Umbilical cord (tissue), 2 donors: ENCODE measurements around the gene APOA4. TPM values are rescaled to one million over a fixed set of nuclear protein-coding genes. Genes with fewer than 3 reads are reported as not detected.
"Not testable (repeated sequence)": the region's sequence is repeated elsewhere in the genome, so short reads cannot be mapped to it uniquely, and the experiment has no call there.

Experiments
- DNase-seq: peaks from one replicate; pipeline ENCODE4 v3.0.0-alpha.2; 2015; ENCODE audit warnings: low spot score
- total RNA-seq: library from RNA; depleted of rRNA; stranded (reverse); fragments of >200 nt; gene quantifications from one replicate; pipeline ENCODE4 v1.2.3, GENCODE V29; 2014; ENCODE audit warnings: low replicate concordance; ENCODE audit not compliant: insufficient read depth

APOA4 gene
- total RNA-seq, 1 donor from 2014 or later = 3.4 TPM

DNA sequence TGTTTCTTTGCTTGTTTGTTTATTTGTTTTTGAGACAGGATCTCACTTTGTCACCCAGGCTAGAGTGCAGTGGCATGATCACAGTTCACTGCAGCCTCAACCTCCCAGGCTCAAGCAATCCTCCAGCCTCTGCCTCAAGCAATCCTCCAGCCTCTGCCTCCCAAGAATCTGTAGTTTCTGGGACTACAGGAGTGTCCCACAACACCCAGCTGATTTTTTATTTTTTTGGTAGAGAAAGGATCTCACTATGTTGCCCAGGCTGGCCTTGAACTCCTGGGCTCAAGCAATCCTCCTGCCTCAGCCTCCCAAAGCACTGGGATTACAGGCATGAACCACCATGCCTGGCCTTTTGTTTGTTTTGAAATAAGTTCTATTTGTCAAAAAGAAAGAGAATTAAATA lies 21.4 kb downstream of the APOA4 start:
- not testable (repeated sequence) for DNase-seq

DNA sequence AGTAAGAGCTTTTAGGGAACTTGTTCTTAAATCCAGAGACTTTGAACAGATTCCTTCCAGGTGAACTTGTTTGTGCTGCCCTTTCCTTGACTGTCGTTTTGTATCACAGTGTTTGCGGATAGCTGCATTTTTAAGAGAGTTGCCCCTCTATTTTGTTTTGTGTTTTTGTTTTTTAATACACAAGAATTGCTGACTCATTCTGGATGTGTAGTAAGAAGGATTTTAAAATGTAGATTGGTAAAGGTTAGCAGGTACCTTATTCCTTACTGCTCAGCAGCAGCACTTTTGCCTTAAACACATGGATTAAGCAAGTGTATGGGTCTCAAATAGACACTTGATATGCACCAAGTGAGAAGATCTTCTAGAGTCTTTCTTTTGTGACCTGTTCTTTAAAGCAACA lies 22.5 kb downstream of the APOA4 start:
- DNase-seq = no peak

DNA sequence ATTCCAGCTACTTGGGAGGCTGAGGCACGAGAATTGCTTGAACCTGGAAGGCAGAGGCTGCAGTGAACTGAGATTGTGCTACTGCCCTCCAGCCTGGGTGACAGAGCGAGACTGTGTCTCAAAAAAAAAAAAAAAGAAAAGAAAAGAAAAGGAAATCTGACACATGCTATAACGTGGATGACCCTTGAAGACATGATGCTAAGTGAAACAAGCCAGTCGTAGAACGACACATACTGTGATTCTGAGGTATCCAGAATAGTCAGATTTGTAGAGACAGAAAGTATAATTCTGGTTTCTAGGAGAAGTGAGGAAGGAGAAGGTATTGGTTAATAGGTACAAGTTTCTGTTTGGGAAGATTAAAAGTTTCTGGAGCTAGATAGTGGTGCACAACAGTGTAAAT lies 24.7 kb downstream of the APOA4 start:
- DNase-seq = no peak

DNA sequence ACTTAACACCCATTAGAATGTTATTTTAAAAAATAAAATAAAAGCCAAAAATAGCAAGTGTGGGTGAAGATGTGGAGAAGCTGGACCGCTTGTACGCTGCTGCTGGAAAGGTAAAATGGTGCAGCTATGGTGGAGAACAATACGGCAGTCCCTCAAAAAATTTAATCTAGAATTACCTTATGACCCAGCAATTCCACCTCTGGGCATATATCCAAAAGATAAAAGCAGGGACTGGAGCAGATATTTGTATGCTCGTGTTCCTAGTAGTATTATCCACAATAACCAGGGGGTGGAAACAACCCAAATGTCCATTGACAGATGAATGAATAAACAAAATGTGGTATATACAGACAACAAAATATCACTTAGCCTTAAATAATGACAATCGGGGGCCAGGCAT lies 25.3 kb downstream of the APOA4 start:
- DNase-seq = no peak

DNA sequence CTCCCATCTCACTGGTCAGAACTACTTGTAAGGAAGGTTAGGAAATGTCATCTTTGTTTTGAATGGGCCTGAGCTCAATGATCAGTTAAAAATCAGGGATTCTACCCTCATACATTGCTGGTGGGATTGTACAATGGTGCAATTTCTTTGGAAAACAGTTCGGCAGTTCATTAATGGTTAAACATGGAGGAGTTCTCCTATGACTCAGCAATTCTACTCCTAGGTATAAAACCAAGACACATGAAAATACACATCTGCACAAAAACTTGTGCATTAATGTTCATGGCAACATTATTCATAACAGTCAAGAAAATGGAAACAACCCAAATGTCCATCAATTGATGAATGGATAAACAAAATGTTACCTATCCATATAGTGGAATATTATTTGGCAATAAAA lies 26.6 kb downstream of the APOA4 start:
- DNase-seq = no peak

DNA sequence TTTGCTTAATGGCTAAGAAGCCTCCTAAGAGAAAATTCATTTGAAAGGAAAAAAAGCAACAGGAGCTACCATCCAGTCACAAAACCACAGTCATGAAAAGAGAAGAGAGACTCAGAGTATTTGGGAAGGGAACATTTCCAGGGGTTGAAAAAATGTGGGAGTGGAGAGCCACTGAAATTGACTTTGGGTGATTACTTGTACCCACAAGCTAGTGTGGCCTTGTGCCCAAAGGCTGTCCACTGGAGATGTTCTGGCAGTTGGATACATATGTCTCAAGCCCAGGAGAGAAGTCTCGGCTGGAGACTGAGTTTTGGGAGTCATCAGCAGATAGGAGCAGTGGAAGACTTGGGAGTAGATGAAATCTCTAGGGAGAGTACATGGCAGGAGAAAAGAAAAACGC lies 28.3 kb downstream of the APOA4 start:
- no peak for DNase-seq

DNA sequence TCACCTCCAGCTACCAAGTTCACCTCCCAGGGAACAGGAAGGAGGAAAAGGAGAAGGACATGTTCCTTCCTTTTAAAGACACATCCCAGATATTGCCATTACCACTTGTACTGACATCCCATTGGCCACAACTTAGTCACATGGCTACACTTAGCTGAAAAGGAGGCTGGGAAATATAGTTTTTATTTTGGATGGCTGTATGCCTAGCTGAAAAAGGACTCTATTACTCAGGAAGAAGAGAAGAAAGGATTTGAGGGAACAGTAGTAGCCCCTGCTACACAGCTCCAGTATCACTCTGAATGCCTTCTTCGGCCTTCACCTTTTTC lies 29.4 kb downstream of the APOA4 start:
- no peak for DNase-seq

DNA sequence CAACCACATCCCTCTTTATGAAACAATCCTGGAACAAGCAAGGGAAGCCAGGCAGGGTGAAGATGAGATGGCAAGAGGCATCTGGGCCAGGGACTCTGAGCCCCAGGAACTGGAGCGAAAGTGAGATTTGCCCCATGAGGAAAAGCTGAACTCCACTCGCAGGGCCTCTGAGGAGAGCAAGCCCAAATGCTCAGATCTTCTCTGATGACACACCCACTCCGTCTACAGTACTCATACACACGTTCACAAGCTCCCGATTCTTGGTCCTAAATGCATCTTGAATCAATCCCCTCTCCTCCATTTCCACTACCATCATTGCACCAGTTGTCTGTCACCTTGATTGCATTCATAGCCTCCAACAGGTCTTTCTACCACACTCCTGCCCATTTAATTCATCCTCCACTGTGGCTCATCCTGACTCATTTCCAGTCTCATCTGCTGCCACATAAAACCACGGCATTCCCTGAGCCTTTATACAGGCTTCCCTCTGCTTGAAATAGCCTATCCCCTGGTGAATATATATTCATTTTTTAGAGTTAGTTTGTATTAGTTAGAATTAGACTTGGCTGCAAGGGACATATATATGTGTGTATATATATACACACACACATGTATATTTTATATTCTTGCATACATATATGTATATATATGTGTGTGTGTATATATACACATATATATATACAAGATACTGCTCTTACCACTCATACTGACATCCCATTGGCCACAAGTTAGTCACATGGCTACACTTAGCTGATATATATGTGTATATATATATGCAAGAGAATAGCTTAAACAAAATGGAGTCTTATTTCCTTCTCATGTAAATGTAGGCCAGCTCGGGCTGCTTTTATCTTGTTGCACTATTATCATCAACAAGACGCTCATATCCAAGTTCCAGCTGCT lies 30.0 kb downstream of the APOA4 start:
- DNase-seq = no peak

DNA sequence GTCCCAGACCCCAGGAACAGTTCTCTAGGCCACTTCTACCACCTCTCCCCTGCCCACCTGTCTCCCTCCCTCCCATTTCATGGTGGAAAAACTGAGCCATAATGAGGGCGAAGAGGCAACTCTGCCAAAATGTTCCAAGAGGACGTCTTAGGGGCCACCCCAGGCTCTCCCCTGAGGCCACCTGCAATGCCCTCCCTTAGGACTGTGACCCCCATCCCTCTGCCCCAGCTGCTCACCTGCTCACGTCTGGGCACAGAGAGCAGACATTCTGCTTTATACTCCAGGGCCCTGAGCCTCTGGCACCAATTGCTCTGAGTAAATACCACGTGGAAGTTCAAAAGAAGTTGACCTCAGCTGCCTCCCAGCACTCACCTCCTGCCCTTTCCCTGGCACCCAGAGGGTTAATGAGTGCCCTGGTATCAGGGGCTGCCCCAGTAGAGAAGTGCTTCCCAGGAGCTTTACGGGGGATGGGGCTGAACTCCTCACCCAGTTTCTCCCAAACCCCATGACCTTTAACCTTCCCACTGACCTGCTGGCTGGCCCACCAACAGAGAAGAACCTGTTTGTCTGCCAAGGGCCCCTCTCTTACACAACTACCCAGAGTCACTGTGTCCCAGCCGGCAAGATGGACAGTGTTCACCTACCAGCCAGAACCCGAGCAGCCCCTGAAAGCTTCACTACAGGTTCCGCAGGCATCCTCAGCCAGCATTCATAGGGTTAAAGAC lies 30.8 kb downstream of the APOA4 start:
- no peak for DNase-seq

DNA sequence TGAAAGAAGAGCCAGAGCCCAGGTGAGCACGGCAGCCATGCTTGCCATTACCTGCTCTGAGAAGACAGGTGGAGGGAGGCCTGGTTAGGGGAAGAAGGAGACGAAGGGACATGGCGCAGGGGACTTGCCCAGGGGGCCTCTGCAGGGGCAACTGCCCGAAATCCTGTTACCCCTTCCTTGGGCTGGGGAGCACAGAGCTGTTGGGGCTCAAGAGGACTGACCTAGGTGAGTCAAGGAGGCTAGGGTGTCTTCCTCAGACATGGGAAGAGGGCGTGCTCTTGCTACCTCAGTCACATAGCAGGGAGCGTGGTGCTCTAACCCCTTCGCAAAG lies 31.3 kb downstream of the APOA4 start, which contains the start of gene APOA5:
APOA5 (minus strand) TSS at position 67 of the 331 bp plus-strand sequence; CDS start at position 48, 19 bp downstream.
- DNase-seq = no peak

DNA sequence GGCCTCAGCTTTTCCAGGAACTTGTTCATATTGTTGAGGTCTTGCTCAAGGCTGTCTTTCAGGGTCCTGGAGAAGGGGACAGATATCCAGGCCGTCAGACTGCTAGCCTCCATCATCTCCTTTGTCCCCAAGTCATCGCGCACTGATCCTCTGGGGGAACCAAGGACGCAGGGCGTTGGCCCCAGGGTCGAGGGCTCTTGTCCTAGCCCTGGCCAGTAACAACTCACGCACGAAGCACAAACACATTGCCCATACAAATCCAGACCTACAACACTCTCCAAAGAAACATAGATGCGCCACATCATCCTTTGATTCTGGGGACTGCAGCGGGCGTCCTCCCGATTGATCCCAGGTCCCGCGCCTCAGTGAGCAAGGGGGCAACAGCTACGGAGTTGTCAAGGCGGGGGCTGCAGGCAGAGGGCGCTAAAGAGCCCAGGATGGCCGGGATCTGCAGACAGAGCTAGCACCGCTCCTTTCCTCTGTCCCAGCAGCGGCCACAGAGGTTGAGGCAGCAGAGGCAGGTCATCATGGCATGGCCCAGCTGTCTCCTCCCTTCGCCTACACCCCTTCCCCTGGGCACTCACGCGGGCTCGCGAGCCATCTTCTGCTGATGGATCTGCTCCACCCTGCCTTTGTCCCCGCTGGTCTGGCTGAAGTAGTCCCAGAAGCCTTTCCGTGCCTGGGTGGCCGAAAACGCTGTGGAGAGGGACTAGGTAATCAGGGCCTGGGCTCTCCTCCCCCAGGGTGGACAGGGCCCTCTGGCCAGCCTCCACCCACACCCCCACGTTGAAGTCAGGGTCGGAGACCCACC lies 31.9 kb downstream of the APOA4 start:
- peak; percentile 51 for DNase-seq

DNA sequence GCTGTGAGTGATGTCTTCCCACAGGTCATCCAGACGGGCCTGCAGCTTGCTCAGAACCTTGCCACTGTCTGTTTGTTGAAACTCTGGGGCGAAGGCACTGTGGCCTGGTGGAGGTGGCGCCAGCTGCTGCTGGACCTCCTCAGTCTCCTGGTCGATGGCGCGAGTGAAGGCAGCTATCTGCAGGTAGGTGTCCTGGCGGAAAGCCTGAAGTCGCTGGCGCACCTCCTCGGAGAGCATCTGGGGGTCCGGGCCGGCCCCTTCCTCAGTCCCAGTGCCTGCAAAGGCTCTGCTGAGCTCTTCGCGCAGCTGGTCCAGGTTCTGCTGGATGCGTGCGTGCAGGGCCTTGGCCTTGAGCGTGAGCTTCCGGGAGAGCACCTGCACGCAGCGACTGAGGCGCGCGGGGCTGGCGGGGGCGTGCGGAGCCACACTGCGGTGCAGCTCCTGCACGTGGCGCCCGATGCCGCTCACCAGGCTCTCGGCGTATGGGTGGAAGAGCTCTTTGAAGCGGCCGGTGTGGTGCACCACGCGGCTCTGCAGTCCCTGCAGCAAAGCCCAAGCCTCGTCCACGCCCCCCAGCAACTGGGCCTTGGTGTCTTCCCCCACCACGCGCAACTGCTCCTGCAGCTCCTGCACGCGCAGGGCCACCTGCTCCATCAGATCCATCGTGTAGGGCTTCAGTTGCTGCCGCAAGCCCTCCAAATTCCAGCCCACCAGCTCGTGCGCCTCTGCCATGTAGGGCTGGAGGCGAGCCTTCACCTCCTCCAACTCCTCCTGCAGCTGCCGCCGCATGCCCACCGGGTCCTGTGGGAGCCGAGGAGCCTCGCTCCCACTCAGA lies 32.7 kb downstream of the APOA4 start:
- no peak for DNase-seq

DNA sequence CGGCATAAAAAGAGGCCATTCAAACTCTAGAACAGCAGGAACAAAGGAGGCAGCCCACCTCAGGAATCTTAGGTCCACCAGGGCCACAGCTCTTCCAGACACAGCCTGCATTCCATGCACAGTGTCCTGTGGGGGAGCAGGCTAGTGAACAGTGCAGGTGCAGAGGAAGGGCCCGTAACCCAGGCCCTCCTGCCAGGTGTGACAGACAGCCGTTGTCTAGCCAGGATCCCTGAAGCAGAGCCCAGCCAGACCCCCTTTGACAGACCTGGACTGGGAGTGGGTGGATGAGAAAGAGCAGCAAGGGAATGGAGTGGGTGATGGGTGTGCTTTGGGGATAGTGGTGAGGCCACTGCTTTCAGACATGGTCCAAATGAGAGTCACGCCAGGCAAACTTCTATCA lies 34.1 kb downstream of the APOA4 start:
- no peak for DNase-seq

DNA sequence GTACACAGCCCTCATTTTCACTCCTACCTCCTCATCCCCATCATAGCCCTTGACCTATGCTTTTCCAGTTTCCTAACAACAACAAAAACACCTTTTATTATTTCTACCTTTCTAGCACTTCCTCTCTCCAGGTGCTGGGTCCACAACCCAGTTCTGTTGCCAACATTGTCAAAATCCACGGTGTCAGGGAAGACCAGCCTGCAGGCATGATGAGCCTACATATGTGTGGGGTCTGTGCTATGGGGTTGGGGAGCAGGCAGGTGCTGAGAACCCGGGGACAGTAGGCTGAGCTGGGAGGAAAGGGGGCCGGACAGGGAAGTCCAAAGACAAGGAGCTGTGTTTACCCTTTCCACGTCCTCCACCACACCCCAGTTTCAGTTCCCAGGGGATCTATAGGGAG lies 34.6 kb downstream of the APOA4 start:
- no peak for DNase-seq

DNA sequence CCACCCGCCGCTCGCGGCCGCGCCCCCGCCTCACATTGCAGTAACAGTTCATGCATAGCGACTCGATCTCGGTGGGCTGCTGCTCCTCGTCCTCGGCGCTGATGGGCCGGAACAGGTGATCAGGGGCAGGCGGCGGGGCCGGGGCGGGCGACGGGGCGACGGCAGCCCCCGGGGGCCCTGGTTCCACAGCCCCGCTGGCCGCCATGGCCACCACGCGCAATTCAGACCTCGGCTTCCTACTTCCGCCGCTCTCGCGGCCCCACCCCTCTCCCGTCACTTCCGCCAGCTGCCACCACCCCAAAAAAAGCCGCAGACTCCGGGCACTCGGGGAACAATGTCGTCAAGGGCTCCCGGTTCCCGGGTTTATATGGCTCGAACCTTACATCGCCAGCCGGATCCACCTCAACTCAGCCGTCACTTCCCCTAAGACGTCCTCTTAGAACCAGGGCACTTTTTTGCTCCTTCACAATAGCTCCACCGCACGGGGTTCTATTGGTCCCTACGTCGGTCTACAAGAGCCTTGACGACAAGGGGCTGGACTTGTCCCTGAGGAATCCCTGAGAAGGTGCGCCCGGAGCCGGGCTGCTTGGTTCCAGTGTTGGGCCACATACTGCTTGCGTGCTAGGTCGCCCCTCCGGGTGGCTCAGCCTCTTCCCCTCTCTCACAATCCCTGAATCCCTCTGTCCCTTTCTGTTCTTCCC lies 35.2 kb downstream of the APOA4 start, which contains the start of gene ZPR1:
ZPR1 (minus strand) TSS at position 238 of the 701 bp plus-strand sequence; CDS start at position 205, 33 bp downstream.
- DNase-seq = peak; percentile 84

DNA sequence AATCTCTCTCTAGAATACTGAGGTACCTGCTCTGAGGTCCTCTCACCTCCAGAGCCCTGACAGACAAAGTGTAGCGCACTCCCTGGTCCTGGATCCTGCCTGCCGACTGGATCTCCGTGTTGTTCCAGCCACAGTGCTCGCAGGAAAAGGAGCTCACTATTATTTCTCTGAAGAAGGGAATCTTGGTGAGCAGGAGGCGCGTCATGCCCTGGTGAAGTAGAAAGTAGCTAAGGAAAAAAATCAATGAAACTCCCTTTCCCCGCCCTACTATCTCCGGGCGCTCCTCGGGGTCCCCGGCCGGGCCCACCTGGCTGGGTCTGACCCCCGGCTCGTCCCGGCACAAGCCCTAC lies 35.7 kb downstream of the APOA4 start:
- DNase-seq = no peak

DNA sequence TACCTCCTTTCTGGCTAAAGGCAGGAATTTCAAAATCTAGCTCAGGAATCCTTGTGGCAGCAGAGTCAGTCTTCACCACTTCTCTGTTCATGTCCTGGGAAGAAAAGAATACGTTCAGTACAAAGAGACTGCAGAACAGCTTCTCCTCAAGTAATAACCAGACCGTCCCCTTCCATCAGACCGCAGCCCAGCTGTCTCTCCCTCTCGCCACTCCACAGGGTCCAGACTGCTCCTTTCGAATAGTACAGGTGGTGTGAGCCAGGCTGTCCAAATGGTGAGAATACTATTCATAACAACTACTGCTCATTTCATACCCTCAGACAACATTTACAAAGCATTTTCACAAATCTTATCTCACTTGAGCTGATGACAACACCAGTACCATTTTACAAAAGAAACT lies 36.1 kb downstream of the APOA4 start:
- DNase-seq = no peak

DNA sequence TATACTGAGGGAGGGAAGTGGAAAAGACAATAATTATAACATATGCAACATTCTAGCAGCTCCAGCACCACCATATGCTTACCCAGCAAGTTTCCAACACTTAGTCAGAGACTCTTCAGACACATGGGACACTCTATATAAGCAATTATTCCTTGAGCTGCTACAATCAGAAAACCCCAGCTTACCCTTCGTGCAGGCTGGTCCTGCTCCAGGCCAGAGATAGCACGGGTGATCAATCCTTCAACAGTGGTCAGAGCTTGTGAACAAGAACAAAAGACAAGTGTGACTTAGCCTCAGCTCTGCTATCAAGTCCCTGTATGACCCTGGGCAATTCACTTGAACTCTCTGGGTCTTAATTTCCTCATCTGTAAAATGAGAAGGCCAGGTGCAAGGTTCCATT lies 36.8 kb downstream of the APOA4 start:
- no peak for DNase-seq

DNA sequence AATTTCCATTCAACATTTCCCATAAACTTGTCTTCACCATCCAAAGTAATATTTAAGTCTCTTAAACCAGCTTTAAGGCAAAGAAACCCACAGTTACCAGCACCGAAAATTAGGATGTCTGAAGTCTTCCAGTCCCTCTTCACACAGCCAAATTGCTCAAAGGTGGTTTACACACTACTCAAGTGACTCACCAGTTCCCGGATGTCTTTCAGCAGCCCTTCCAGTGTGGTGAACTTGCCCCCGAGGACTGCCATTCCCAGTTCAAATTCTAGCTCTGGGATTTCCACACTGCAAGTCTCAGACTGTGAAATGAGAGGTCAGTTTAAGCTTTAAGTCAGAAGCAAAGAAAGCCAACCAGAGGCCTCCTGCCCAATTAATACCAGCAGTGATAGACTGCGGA lies 40.4 kb downstream of the APOA4 start:
- DNase-seq = no peak

DNA sequence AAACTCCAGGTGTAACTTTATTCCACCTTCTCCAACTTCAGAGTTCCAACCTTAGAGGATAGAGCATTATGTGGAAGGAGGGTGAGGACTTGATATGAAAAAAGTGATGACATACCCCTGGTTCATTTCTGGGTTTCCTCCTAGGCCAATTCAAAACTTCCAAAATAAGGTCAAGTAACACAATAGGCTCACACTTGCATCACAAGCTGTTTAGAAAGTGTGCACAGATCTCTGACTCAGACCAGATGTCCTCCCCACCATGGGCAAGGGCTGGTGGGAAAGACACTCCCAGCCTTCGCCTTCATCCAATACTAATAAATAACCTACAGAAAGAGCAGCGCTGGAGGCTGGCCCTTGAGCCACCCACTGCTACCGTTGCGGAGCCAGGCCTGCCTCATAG lies 44.5 kb downstream of the APOA4 start:
- DNase-seq = no peak

DNA sequence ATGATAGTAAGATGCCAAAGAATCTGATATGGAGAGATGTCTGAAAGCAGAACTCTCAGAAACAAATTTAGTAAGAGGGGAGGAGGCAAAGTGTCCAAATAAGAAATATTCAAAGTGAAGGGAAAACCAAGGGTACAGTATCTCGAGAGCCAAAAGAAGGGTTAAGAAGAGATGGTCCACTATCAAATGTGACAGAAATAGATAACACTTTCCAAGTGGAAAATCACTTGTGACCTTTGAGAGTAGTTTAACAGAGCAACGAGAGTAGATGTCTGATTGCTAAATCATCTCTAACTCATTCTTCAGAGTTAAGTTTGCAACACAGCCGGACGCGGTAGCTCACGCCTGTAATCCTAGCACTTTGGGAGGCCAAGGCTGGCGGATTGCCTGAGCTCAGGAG lies 46.0 kb downstream of the APOA4 start:
- DNase-seq = no peak
